Body of pancreas (tissue), 4 donors: Measurements from ENCODE around the gene PLXNB2. TPM values are rescaled to one million over a fixed set of nuclear protein-coding genes. Genes with fewer than 3 reads are reported as not detected.

ENCODE experiments used
- ATAC-seq: fragments of 150-250 bp; one replicate; pipeline ENCODE4 v1.9.1; 2016
- DNase-seq, 4 donors: peaks; one replicate each; pipeline ENCODE4 v3.0.0-alpha.2; 2019
- H3K27ac ChIP-seq, 4 donors: fragments of 200-600 bp; sonication (generic); 1 replicate in 3 of 4; 2 replicates in 1 of 4; pipeline versions ENCODE4 v1.5.1 to v1.6.1; 2016 to 2019; ENCODE audit warnings: mild to moderate bottlenecking in 1 of 4, mixed read lengths in 1 of 4, moderate library complexity in 1 of 4
- H3K27me3 ChIP-seq, 2 donors: fragments of 200-600 bp; sonication (generic); one replicate each; pipeline ENCODE4 v1.6.0; 2016; ENCODE audit warnings: mild to moderate bottlenecking in 1 of 2
- H3K36me3 ChIP-seq, 2 donors: fragments of 200-600 bp; sonication (generic); replicated peaks in 1 of 2; 2 replicates each; pipeline ENCODE4 v1.5.1; 2016; ENCODE audit warnings: low read depth in 2 of 2; ENCODE audit not compliant: insufficient read depth in 1 of 2
- H3K4me1 ChIP-seq: fragments of 200-600 bp; sonication (generic); one replicate; pipeline ENCODE4 v1.6.0; 2016
- H3K4me3 ChIP-seq, 2 donors: fragments of 200-600 bp; sonication (generic); 1 replicate in 1 of 2; 2 replicates in 1 of 2; pipeline ENCODE4 v1.5.1; 2016 to 2019
- H3K9me3 ChIP-seq, 3 donors: fragments of 200-600 bp; sonication (generic); 1 replicate in 2 of 3; 2 replicates in 1 of 3; pipeline ENCODE4 v1.5.1; 2016
- POLR2A ChIP-seq, 3 donors: fragments of 450-650 bp; IDR thresholded peaks; one replicate each; pipeline ENCODE4 v1.6.1; 2016; ENCODE audit warnings: antibody characterized with exemption in 3 of 3, mild to moderate bottlenecking in 2 of 3
- WGBS, 2 donors: methylation state at CpG; one replicate each; pipeline ENCODE4 v1.1.5; 2017; 5-methylcytosine and 5-hydroxymethylcytosine counted together
- intact Hi-C: fragments of 100-400 bp; cut with DNase I; formaldehyde crosslinking; loops from one replicate; pipeline ENCODE4 v1.15.1; 2023
- total RNA-seq, 2 donors: library from RNA; depleted of rRNA; stranded (reverse); fragments of >200 nt; gene quantifications; one replicate each; pipeline ENCODE4 v1.1.0, GENCODE V29; 2016
- TF ChIP-seq, protein P1 (sequence below), 7 experiments: fragments of 450-650 bp in 4 of 7; fragments of 200-600 bp in 3 of 7; sonication (generic) in 3 of 7; IDR thresholded peaks; one replicate each; pipeline ENCODE4 v1.5.1; 2016 to 2019; ENCODE audit warnings: antibody characterized with exemption in 7 of 7

The PLXNB2 gene
- total RNA-seq, 2 donors from 2014 or later = 113 to 140 TPM

DNA sequence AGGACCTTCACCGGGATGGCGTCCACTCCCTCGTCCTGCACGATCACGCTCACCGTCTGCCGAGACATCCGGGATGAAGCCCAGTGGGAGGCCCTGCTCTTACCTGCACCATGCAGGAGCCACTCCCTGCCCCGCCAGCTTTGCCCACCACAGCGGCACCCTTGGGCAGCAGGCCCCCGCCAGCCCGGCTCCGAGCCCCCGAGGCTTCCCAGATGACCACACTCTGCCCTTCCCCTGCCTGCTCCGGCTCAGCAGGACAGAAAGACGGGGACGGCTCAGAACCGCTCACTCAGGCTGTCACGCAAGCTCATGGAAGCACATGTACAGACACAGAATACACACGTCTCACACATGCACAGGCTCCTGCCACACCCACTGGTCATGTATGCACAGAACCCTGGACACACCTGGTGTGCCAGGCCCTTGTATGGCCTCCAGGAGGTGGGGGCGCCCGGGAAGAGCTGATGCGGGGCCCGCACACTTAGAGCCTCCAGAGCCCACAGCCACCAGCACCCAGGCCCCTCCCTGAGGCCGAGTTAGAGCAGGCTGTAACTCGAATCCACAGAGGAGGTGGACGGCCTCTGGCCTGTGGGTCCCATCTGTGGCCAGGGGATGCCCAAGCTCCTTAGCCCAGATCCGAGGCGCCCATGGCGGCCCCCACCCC is 28.4 kb downstream of the PLXNB2 start:
- intact Hi-C loops = no loop called here
- TF ChIP-seq, protein P1, sequence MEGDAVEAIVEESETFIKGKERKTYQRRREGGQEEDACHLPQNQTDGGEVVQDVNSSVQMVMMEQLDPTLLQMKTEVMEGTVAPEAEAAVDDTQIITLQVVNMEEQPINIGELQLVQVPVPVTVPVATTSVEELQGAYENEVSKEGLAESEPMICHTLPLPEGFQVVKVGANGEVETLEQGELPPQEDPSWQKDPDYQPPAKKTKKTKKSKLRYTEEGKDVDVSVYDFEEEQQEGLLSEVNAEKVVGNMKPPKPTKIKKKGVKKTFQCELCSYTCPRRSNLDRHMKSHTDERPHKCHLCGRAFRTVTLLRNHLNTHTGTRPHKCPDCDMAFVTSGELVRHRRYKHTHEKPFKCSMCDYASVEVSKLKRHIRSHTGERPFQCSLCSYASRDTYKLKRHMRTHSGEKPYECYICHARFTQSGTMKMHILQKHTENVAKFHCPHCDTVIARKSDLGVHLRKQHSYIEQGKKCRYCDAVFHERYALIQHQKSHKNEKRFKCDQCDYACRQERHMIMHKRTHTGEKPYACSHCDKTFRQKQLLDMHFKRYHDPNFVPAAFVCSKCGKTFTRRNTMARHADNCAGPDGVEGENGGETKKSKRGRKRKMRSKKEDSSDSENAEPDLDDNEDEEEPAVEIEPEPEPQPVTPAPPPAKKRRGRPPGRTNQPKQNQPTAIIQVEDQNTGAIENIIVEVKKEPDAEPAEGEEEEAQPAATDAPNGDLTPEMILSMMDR (IDR thresholded peaks at IDR 0.05) = no peak
- TF ChIP-seq POLR2A (IDR thresholded peaks at IDR 0.05) = no peak
- Histone ChIP-seq H3K27me3 (no peaks in the 10 kb centered on the region), H3K27ac (no peak overlapping the region), H3K4me1 (peaks cover 25% of the 10 kb centered on the region), H3K9me3 (no peaks in the 10 kb centered on the region), H3K36me3 (peaks cover 18 to 27% of the 10 kb centered on the region in 2 donors), H3K4me3 (no peak overlapping the region)
- ATAC-seq (no peak), DNase-seq (no peak)
- 93 to 97% methylated on average over 10 to 30 of the region's 30 CpGs for WGBS, 2 donors

DNA sequence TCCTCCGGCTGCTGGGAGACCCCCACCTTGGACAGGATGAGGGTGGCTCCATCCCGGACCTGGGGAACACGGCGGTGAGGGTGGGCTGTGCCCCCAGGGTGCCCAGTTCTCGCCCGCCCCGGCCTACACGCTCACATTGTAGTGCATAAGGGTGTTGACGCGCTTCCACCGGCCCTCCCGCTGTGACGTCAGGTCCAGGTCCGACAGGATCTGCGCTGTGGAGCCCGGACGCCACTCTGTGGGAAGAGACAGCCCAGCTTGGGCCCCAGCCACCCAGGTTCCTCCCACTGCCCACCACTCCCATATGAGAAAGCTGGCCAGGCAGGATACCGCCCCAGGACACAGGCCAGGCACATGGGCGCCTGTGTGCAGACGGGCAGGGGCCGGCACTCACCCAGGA is 29.0 kb downstream of the PLXNB2 start:
- intact Hi-C loops = no loop called here
- WGBS, 2 donors = 91 to 97% methylated on average over 18 to 21 of the region's 21 CpGs
- TF ChIP-seq POLR2A (IDR thresholded peaks at IDR 0.05) = no peak
- TF ChIP-seq, protein P1 (IDR thresholded peaks at IDR 0.05) = no peak
- Histone ChIP-seq H3K9me3 (no peaks in the 10 kb centered on the region), H3K27ac (no peak overlapping the region), H3K27me3 (no peaks in the 10 kb centered on the region), H3K4me1 (peaks cover 26% of the 10 kb centered on the region), H3K4me3 (no peak overlapping the region), H3K36me3 (peaks cover 18 to 27% of the 10 kb centered on the region in 2 donors)
- ATAC-seq (no peak), DNase-seq (no peak)

DNA sequence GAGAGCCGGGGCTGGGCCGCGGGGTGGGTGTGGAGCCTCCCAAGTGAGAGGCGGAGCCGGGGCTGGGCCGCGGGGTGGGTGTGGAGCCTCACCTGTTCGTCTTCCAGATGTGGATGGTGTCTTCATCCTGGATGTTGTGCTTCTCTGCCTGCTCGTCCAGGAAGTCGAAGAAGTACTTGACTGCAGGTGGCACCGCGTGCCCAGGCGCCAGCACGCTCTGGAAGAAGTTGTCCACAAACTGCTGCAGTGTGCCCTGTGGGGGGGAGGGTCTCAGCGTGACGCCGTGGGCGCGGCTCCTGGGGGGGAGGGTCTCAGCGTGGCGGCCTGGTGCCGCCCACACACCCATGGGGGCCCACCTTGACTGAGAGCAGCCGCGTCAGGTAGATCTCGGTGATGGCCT is 29.7 kb downstream of the PLXNB2 start:
- Histone ChIP-seq H3K27me3 (no peaks in the 10 kb centered on the region), H3K4me3 (no peak overlapping the region), H3K4me1 (peaks cover 21% of the 10 kb centered on the region), H3K9me3 (no peaks in the 10 kb centered on the region), H3K36me3 (peaks cover 18 to 27% of the 10 kb centered on the region in 2 donors), H3K27ac (no peak overlapping the region)
- DNase-seq = no peak
- WGBS, 2 donors = 83 to 87% methylated on average over 3 to 10 of the region's 25 CpGs
- no peak for ATAC-seq
- TF ChIP-seq, protein P1 (IDR thresholded peaks at IDR 0.05) = no peak
- TF ChIP-seq POLR2A (IDR thresholded peaks at IDR 0.05) = no peak
- intact Hi-C loops = no loop called here

DNA sequence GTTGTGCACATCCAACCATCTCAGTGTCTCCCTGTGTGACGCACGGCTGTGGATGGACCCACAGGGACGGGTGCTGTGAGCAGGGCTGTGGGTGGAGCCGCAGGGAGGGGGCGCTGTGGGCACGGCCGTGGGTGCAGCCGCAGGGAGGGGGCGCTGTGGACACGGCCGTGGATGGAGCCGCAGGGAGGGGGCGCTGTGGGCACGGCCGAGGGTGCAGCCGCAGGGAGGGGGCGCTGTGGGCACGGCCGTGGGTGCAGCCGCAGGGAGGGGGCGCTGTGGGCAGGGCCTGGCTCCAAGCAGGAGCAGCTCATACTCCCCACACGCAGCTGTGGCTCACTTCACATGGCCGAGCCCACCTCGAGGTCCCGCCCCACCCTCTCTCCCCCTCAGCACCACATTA is 31.3 kb downstream of the PLXNB2 start:
- Histone ChIP-seq H3K27ac (peak overlapping the region in 2 of 4 donors; percentile 46 to 52), H3K4me3 (no peak overlapping the region), H3K9me3 (no peaks in the 10 kb centered on the region), H3K36me3 (peaks cover 10 to 25% of the 10 kb centered on the region in 2 donors), H3K4me1 (peaks cover 12% of the 10 kb centered on the region), H3K27me3 (no peaks in the 10 kb centered on the region)
- ATAC-seq = peak; percentile 54
- TF ChIP-seq POLR2A (IDR thresholded peaks at IDR 0.05) = no peak
- TF ChIP-seq, protein P1 (IDR thresholded peaks at IDR 0.05) = peak in 6 of 7 experiments; percentile 12 to 34 (median 19)
- 68 to 78% methylated on average over 18 to 22 of the region's 25 CpGs for WGBS, 2 donors
- intact Hi-C loops = no loop called here
- peak; percentile 50 to 59 (median 56) for DNase-seq
